NCI-H1417 treated with DMSO at 0.1 percent for 48 hours (cell line): ENCODE data around the gene CDX1.

Source experiments
- DNase-seq: peaks from one replicate; lab custom pipeline; 2025; lab: John Stamatoyannopoulos, UW

Gene CDX1

GRCh38 chr5:150184006-150184405, 17.4 kb downstream of the CDX1 start:
- DNase-seq, result no peak

GRCh38 chr5:150184990-150185912, 18.7 kb downstream of the CDX1 start:
- no peak for DNase-seq

GRCh38 chr5:150186137-150186536, 19.6 kb downstream of the CDX1 start:
- DNase-seq, result no peak

- DNase-seq, result no peak
Observed at GRCh38 chr5:150186897-150187296, 20.3 kb downstream of the CDX1 start.

- no peak for DNase-seq
Observed at GRCh38 chr5:150188146-150188842, 21.7 kb downstream of the CDX1 start.

GRCh38 chr5:150189326-150189725, 22.7 kb downstream of the CDX1 start:
- DNase-seq, result no peak

GRCh38 chr5:150189728-150190502, 23.3 kb downstream of the CDX1 start, which contains the start of gene SLC6A7:
Gene SLC6A7, plus strand, starts transcription at chr5:150190062. Its CDS starts 266 bp downstream, at chr5:150190328.
- DNase-seq, result no peak

- DNase-seq, result no peak
Observed at GRCh38 chr5:150190503-150190979, 24.0 kb downstream of the CDX1 start.

- DNase-seq, result no peak
Observed at GRCh38 chr5:150190987-150191386, 24.4 kb downstream of the CDX1 start.

- no peak for DNase-seq
Observed at GRCh38 chr5:150192462-150192861, 25.9 kb downstream of the CDX1 start.

GRCh38 chr5:150195736-150196485, 29.3 kb downstream of the CDX1 start:
- DNase-seq, result no peak

GRCh38 chr5:150196514-150196913, 29.9 kb downstream of the CDX1 start:
- no peak for DNase-seq

GRCh38 chr5:150196986-150197385, 30.4 kb downstream of the CDX1 start:
- no peak for DNase-seq

GRCh38 chr5:150197476-150197875, 30.9 kb downstream of the CDX1 start:
- DNase-seq, result no peak

GRCh38 chr5:150202501-150202900, 35.9 kb downstream of the CDX1 start:
- no peak for DNase-seq

- no peak for DNase-seq
Observed at GRCh38 chr5:150203832-150204589, 37.4 kb downstream of the CDX1 start.

GRCh38 chr5:150204590-150204960, 38.0 kb downstream of the CDX1 start:
- DNase-seq, result no peak

- DNase-seq, result no peak
Observed at GRCh38 chr5:150206098-150206778, 39.7 kb downstream of the CDX1 start.

GRCh38 chr5:150206779-150207115, 40.2 kb downstream of the CDX1 start:
- no peak for DNase-seq
